ENCODE measurements around the gene SYNDIG1. TPM values are rescaled to one million over a fixed set of nuclear protein-coding genes. Genes with fewer than 3 reads are reported as not detected.

Gene SYNDIG1
- total and polyA plus RNA-seq, 4 donors: 23.9 to 46.4 (median 33.1) TPM

DNA sequence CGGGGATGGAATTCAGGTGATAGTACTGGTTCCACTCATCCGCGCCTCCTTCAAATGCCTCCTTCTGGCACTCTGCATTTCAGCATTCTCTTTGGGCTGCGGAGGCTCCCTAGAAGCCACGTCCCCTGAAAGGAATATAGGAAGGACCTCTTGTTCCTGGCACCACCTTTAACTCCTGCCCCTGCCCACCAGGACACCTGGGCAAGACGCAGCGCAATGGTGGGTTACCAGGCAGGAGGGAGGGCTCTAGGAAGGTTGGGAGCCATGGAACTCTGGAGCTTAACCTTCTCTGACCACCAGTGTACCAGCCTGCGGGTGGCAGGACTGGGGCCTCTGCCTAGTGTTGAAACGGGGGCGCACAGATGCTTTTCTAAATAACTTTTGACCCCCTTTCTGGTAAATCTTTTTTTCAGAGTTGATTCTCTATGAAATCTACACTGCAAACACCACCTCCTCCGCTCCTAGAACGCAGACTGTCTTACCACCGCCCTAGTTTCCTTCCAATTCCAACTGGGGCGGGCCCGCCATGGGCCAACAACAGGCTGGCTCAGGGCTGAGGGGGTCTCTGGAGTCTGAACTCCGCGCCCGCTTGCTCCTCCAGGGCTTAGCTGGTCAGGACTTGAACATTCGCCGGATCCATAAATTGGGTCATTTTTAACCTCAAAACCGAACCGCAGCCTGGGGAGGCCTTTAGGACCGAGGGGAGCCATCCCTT, 871 bp upstream of the SYNDIG1 start:
- H3K4me3 ChIP-seq (ENCODE audit: low read depth, low read length): peak overlapping the region; percentile 41
- H3K27ac ChIP-seq (ENCODE audit: low read depth, low read length): no peak overlapping the region
- peaks cover 39% of the 10 kb centered on the region for H3K4me1 ChIP-seq (ENCODE audit: control insufficient read depth, insufficient read depth, low read length)
- DNase-seq (ENCODE audit: low read depth in 4 of 6, low spot score in 6 of 6): no peak
- peaks cover 18% of the 10 kb centered on the region for H3K27me3 ChIP-seq (ENCODE audit: control insufficient read depth, insufficient read depth, low read length)
- H3K9me3 ChIP-seq (ENCODE audit: control insufficient read depth, insufficient read depth, low read length): no peaks in the 10 kb centered on the region
- 20% methylated on average over 17 of the region's 23 CpGs for WGBS (ENCODE audit: insufficient coverage)
- no peaks in the 10 kb centered on the region for H3K36me3 ChIP-seq (ENCODE audit: control insufficient read depth, insufficient read depth, low read length)

DNA sequence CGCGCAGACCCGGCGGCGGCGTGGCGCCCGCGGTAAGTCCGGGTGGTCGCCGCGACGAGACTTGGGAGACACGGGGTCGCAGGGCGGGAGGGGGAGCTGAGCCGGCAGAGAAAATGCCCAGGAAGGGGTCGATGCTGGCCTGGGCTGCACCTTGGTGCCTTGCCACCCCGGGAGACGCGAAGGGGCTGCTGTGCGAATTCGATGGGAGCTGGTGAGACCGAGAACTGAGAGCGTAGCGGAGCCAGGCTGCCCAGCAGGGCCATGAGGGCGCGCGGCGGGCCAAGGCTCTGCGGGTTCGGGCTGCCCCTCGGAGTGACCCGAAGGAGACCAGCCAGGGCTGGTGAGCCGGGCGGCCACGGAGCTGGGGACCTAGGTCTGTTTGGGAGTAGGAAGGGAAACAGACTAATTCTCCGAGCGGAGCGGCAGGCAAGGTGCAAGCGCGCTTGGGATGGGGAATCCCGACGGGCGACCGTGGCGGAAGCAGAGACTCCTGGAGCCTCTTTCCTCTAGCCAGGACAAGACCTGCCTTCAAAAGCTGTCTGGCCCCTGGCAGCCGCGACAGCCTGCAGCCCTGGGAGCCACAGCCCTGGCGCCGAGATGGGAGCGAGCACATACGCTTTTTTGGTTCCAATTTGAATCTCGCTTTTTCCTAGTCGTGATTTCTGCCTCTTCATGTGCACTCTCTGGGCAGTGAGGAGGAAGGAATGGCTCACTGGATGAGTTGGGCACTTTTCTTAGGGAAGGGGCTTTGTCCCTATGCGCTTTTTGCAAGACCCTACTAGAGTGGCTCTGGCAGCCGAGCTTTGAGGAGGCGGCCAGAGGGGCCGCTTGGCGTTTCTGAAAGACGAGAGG, 691 bp downstream of the SYNDIG1 start:
- Histone ChIP-seq H3K4me1 (ENCODE audit: control insufficient read depth, insufficient read depth, low read length) (peaks cover 39% of the 10 kb centered on the region), H3K36me3 (ENCODE audit: control insufficient read depth, insufficient read depth, low read length) (no peaks in the 10 kb centered on the region), H3K4me3 (ENCODE audit: low read depth, low read length) (peak overlapping the region; percentile 53), H3K9me3 (ENCODE audit: control insufficient read depth, insufficient read depth, low read length) (no peaks in the 10 kb centered on the region), H3K27me3 (ENCODE audit: control insufficient read depth, insufficient read depth, low read length) (peaks cover 18% of the 10 kb centered on the region), H3K27ac (ENCODE audit: low read depth, low read length) (peak overlapping the region; percentile 33)
- under 1% methylated on average over 59 of the region's 62 CpGs for WGBS (ENCODE audit: insufficient coverage)
- peak in 3 of 6 donors; percentile 40 to 74 (median 62) for DNase-seq (ENCODE audit: low read depth in 4 of 6, low spot score in 6 of 6)

DNA sequence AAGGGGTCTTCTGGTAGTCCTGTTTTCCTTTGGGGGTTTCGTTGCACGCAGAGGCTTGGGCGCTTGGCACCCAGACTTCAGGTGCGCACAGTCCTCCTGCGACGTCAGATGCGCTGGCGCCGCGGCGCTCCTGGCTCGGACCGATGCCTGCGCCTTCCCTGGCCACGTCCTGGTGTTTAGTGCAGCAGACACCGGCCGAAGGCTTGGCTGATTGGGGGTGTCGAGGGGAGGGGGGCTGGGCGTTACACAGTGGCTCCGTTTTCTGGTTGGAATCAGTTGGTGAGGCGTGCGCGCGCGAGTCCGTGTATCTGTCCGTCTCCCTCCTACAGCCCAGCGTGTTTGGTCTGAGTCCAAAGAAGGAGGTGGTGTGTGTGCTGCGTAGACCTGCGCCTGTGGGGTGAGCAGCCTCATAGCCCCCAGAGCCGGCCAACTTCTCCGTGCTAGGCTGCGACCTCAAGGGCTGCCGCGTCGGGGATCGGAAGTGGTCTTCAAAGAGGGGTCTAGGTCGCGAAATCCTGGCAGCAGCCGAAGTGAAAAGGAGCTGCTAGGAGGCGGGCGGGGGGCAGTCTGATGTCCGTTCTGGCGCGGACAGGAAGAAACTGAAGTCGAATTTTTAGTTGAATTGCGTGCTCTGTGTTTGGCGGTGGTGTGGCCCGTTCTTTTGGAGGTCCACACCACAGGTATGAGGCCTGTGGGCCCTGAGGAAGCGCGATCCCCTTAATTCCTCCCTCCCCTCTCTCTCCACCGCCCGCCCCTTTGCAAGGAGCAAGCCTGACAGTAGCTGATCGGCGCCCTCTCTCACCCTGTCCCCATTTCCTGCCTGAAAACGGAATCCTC, 1.5 kb downstream of the SYNDIG1 start:
- H3K36me3 ChIP-seq (ENCODE audit: control insufficient read depth, insufficient read depth, low read length): no peaks in the 10 kb centered on the region
- H3K4me3 ChIP-seq (ENCODE audit: low read depth, low read length): peak overlapping the region; percentile 53
- no peaks in the 10 kb centered on the region for H3K9me3 ChIP-seq (ENCODE audit: control insufficient read depth, insufficient read depth, low read length)
- under 1% methylated on average over 51 of the region's 56 CpGs for WGBS (ENCODE audit: insufficient coverage)
- peaks cover 16% of the 10 kb centered on the region for H3K27me3 ChIP-seq (ENCODE audit: control insufficient read depth, insufficient read depth, low read length)
- H3K4me1 ChIP-seq (ENCODE audit: control insufficient read depth, insufficient read depth, low read length): peaks cover 34% of the 10 kb centered on the region
- H3K27ac ChIP-seq (ENCODE audit: low read depth, low read length): peak overlapping the region; percentile 33
- DNase-seq (ENCODE audit: low read depth in 4 of 6, low spot score in 6 of 6): peak in 3 of 6 donors; percentile 50 to 71 (median 67)

DNA sequence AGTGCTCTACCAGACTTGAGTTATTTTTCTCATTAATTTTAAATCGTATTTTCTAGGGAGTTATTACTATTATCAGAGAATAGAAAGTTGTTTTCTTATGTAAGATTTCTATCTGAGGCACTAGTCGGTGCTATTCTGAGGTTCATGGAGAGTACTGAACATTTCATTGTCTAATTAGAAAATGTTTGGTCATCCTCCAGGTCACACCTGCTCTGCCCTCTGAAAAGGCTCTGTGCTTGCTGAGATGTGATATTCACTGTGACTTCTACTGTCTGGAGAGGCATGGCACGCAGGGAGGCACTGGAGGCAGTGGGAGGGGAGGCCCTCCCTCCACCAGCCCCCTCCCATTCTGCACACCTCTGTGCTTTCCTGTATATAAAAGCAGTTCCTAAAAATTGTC, 3.0 kb downstream of the SYNDIG1 start:
- Histone ChIP-seq H3K27me3 (ENCODE audit: control insufficient read depth, insufficient read depth, low read length) (peaks cover 16% of the 10 kb centered on the region), H3K9me3 (ENCODE audit: control insufficient read depth, insufficient read depth, low read length) (no peaks in the 10 kb centered on the region), H3K4me3 (ENCODE audit: low read depth, low read length) (no peak overlapping the region), H3K27ac (ENCODE audit: low read depth, low read length) (no peak overlapping the region), H3K36me3 (ENCODE audit: control insufficient read depth, insufficient read depth, low read length) (no peaks in the 10 kb centered on the region), H3K4me1 (ENCODE audit: control insufficient read depth, insufficient read depth, low read length) (peaks cover 32% of the 10 kb centered on the region)
- WGBS (ENCODE audit: insufficient coverage): 72% methylated on average over 2 of the region's 3 CpGs
- no peak for DNase-seq (ENCODE audit: low read depth in 4 of 6, low spot score in 6 of 6)

DNA sequence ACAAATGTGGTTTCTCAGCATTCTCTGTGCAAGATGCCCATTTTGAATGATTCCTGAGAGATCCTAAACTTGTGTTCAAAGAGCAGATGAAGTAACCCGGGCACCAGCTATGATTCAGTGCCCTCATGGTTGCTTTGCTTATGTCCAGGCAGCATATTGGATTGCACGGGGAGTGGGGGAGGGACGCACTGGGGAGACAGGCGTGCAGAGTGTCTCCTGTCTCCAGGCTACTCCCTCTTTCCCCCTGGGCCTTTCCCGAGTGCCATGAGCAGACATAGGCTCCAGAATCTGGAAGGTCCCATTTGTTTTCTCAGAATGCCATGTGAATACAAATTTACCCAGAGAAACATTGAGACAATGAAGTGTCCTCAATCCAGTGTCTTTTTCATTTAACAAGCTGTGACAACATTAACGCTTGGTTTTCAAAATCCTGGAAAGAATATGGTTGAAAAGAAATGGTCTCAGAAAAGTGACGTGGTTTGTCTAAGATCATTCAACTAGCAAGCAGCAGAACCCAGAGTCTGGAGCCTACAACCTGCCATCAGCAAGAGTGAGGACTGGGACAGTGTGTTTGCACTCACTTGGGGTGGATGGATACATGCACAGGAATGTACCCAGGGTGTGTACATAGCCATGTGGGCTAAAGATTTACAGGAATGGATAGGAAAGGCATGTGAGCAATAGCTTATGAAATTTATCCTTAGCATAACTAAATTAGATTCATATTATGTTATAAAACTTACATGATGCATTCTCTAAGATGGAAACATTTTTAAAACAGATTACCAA, 4.2 kb downstream of the SYNDIG1 start:
- Histone ChIP-seq H3K4me3 (ENCODE audit: low read depth, low read length) (no peak overlapping the region), H3K27ac (ENCODE audit: low read depth, low read length) (no peak overlapping the region), H3K4me1 (ENCODE audit: control insufficient read depth, insufficient read depth, low read length) (peaks cover 37% of the 10 kb centered on the region), H3K36me3 (ENCODE audit: control insufficient read depth, insufficient read depth, low read length) (no peaks in the 10 kb centered on the region), H3K9me3 (ENCODE audit: control insufficient read depth, insufficient read depth, low read length) (no peaks in the 10 kb centered on the region), H3K27me3 (ENCODE audit: control insufficient read depth, insufficient read depth, low read length) (peaks cover 16% of the 10 kb centered on the region)
- no peak for DNase-seq (ENCODE audit: low read depth in 4 of 6, low spot score in 6 of 6)
- WGBS (ENCODE audit: insufficient coverage): 19% methylated on average over 7 of the region's 7 CpGs

DNA sequence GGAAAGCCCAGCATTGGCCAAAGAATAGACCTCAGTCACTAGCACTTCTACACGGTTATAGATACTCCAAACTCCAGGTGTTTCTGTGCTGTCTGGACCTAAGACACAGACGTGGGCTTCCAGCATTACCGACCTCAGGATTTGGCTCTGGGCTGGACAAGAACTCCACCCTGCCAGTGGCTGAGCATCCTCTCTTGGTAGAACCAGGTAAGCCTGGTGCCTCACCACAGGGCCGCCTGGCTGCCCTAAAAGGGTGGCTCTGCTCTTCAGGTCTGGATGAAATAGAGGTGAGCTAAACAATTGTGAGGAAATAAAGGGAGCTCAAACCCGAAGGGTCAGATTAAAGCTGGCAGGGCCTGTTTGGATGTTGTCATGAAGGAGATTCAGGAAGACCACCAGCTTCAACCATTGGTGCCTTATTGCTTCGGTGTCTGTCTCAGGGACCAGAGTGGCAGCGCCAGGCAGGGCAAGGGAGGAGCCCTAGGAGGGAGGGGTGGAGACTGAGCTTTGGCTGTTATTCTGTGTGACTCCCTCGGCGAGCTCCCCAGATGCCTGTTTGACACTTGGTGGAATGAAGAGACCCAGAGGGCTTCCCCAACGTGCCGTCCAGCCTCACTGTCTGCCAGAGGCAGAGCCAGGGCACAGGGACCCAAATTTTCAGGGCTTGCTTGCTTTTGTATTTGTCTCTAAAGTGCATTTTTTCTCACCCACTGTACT, 8.6 kb downstream of the SYNDIG1 start:
- 76% methylated on average over 11 of the region's 11 CpGs for WGBS (ENCODE audit: insufficient coverage)

DNA sequence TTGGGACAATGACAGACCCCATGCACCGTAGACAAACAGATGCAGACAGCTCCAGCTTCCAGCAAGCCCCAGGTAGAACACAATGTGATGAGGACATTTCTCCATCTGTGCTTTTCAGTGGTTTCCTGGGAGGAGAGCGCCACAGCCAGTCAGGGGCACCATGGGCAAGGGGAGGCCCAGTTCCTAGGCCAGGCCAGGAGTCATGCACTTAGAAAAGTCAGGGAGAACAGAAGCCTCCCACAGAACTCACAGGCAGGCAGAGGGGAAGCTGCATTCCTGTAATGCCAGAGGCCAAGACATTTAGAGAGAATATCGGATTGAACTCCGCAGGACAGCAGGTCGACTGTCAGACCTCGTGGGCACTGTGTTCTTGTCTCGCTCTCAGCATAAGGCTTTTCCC, 9.2 kb downstream of the SYNDIG1 start:
- Histone ChIP-seq H3K9me3 (ENCODE audit: control insufficient read depth, insufficient read depth, low read length) (no peaks in the 10 kb centered on the region), H3K4me1 (ENCODE audit: control insufficient read depth, insufficient read depth, low read length) (peaks cover 13% of the 10 kb centered on the region), H3K36me3 (ENCODE audit: control insufficient read depth, insufficient read depth, low read length) (peaks cover 2% of the 10 kb centered on the region), H3K4me3 (ENCODE audit: low read depth, low read length) (no peak overlapping the region), H3K27me3 (ENCODE audit: control insufficient read depth, insufficient read depth, low read length) (no peaks in the 10 kb centered on the region), H3K27ac (ENCODE audit: low read depth, low read length) (no peak overlapping the region)
- no peak for DNase-seq (ENCODE audit: low read depth in 4 of 6, low spot score in 6 of 6)
- WGBS (ENCODE audit: insufficient coverage): 69% methylated on average over 2 of the region's 7 CpGs

More for the DNA sequence above, 8.6 kb downstream of the SYNDIG1 start:
- Histone ChIP-seq H3K27me3 (ENCODE audit: control insufficient read depth, insufficient read depth, low read length) (no peaks in the 10 kb centered on the region), H3K9me3 (ENCODE audit: control insufficient read depth, insufficient read depth, low read length) (no peaks in the 10 kb centered on the region), H3K4me1 (ENCODE audit: control insufficient read depth, insufficient read depth, low read length) (peaks cover 14% of the 10 kb centered on the region), H3K4me3 (ENCODE audit: low read depth, low read length) (no peak overlapping the region), H3K27ac (ENCODE audit: low read depth, low read length) (no peak overlapping the region), H3K36me3 (ENCODE audit: control insufficient read depth, insufficient read depth, low read length) (no peaks in the 10 kb centered on the region)
- no peak for DNase-seq (ENCODE audit: low read depth in 4 of 6, low spot score in 6 of 6)

DNA sequence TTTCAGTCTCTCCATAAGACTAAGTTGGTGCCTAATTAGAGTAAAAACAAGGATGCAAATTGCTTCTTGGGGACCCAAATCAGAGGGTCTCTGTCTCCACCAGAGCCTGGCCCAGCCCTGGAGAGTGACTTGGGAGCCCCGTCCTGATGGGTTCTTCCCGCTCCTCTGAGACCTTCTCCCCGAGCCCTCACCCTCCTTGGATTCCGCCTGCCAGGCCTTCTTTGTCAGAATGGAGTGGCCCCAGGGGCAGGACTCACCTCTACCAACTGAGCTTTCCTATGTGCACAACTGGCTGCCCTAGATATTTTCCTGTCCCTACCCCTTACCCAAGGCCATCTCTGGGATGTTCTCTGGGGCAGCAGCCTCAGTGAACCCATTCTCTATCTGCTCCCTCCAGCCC, 9.7 kb downstream of the SYNDIG1 start:
- no peak for DNase-seq (ENCODE audit: low read depth in 4 of 6, low spot score in 6 of 6)
- Histone ChIP-seq H3K27me3 (ENCODE audit: control insufficient read depth, insufficient read depth, low read length) (no peaks in the 10 kb centered on the region), H3K4me3 (ENCODE audit: low read depth, low read length) (no peak overlapping the region), H3K4me1 (ENCODE audit: control insufficient read depth, insufficient read depth, low read length) (peaks cover 16% of the 10 kb centered on the region), H3K36me3 (ENCODE audit: control insufficient read depth, insufficient read depth, low read length) (peaks cover 2% of the 10 kb centered on the region), H3K9me3 (ENCODE audit: control insufficient read depth, insufficient read depth, low read length) (no peaks in the 10 kb centered on the region), H3K27ac (ENCODE audit: low read depth, low read length) (no peak overlapping the region)
- 86% methylated on average over 4 of the region's 4 CpGs for WGBS (ENCODE audit: insufficient coverage)

All from spinal cord (tissue), 10 donors.